ENCODE measurements around the gene GARIN5A. TPM values are rescaled to one million over a fixed set of nuclear protein-coding genes. Genes with fewer than 3 reads are reported as not detected.

GARIN5A gene
- total RNA-seq, 4 donors from 2014 or later, result 0.62 to 5.4 (median 1.8) TPM; not detected in 1

GRCh38 chr19:50514346-50515167 lies 37.9 kb upstream of the GARIN5A start:
- TF ChIP-seq POLR2A (IDR thresholded peaks at IDR 0.05) (no peak), CTCF (IDR thresholded peaks at IDR 0.05) (no peak)
- H3K27me3 ChIP-seq, result no peaks in the 10 kb centered on the region

GRCh38 chr19:50513746-50514345 lies 37.2 kb upstream of the GARIN5A start, which contains the start of gene ASPDH:
ASPDH (minus strand) TSS chr19:50513913; CDS start chr19:50513823, 90 bp downstream.
- Histone ChIP-seq H3K4me3 (no peak within 1 kb of the TSS), H3K36me3 (no peaks in the 10 kb centered on the region), H3K9me3 (no peaks in the 10 kb centered on the region), H3K27me3 (no peaks in the 10 kb centered on the region), H3K27ac (no peak within 1 kb of the TSS), H3K4me1 (peaks cover 0 to 7% of the 10 kb centered on the region in 2 donors)
- TF ChIP-seq CTCF (IDR thresholded peaks at IDR 0.05) (no peak), POLR2A (IDR thresholded peaks at IDR 0.05) (no peak)
- intact Hi-C loops (cut with DNase I; ENCODE audit: low total_unique reads), result no loop called here
- no peak for DNase-seq

More at GRCh38 chr19:50514346-50515167, 37.9 kb upstream of the GARIN5A start:
- intact Hi-C loops (cut with DNase I; ENCODE audit: low total_unique reads), result no loop called here
- no peak for DNase-seq
- no peaks in the 10 kb centered on the region for H3K36me3 ChIP-seq
- peaks cover 0 to 7% of the 10 kb centered on the region in 2 donors for H3K4me1 ChIP-seq
- H3K27ac ChIP-seq, result no peak overlapping the region
- no peak overlapping the region for H3K4me3 ChIP-seq
- H3K9me3 ChIP-seq, result no peaks in the 10 kb centered on the region

- no peak for DNase-seq
- Histone ChIP-seq H3K4me3 (no peak overlapping the region), H3K27ac (no peak overlapping the region), H3K27me3 (no peaks in the 10 kb centered on the region), H3K36me3 (no peaks in the 10 kb centered on the region), H3K9me3 (no peaks in the 10 kb centered on the region), H3K4me1 (peaks cover 0 to 7% of the 10 kb centered on the region in 2 donors)
- TF ChIP-seq POLR2A (IDR thresholded peaks at IDR 0.05) (no peak), CTCF (IDR thresholded peaks at IDR 0.05) (no peak)
- intact Hi-C loops (cut with DNase I; ENCODE audit: low total_unique reads), result no loop called here
Measured at GRCh38 chr19:50512999-50513745, 36.5 kb upstream of the GARIN5A start.

GRCh38 chr19:50512112-50512998 lies 35.7 kb upstream of the GARIN5A start:
- intact Hi-C loops (cut with DNase I; ENCODE audit: low total_unique reads), result no loop called here
- H3K4me1 ChIP-seq, result peaks cover 0 to 7% of the 10 kb centered on the region in 2 donors
- no peaks in the 10 kb centered on the region for H3K36me3 ChIP-seq
- no peak for DNase-seq
- peak overlapping the region in 1 of 2 donors; percentile 85 for H3K27ac ChIP-seq
- no peak for TF ChIP-seq CTCF (IDR thresholded peaks at IDR 0.05)
- TF ChIP-seq POLR2A (IDR thresholded peaks at IDR 0.05), result no peak
- H3K27me3 ChIP-seq, result no peaks in the 10 kb centered on the region
- H3K9me3 ChIP-seq, result no peaks in the 10 kb centered on the region
- H3K4me3 ChIP-seq, result no peak overlapping the region

All from uterus (tissue), 4 donors.